Neural cell (in vitro differentiated cells): ENCODE results near the gene STAM2. TPM values are rescaled to one million over a fixed set of nuclear protein-coding genes. Genes with fewer than 3 reads are reported as not detected.

ENCODE experiments used
- H2AFZ ChIP-seq: fragments of 200-600, 300-800 bp; sonication (generic), shearing (Covaris generic); 2 replicates; pipeline ENCODE4 v1.6.0; 2014; ENCODE audit warnings: low read depth, mild to moderate bottlenecking, antibody characterized with exemption, low read length, moderate library complexity
- H3F3A ChIP-seq: fragments of 200-600 bp; shearing (Covaris generic); 2 replicates; pipeline ENCODE4 v1.6.1; 2016; ENCODE audit warnings: mild to moderate bottlenecking, moderate library complexity, mixed read lengths, antibody characterized with exemption, low read length; ENCODE audit not compliant: insufficient read depth, poor library complexity, severe bottlenecking
- H3K27ac ChIP-seq: fragments of 200-600, 300-800 bp; sonication (generic), shearing (Covaris generic); 2 replicates; pipeline ENCODE4 v1.5.1; 2014; ENCODE audit warnings: mild to moderate bottlenecking, low read length, moderate library complexity
- H3K27me3 ChIP-seq: fragments of 300-800, 200-600 bp; sonication (generic), shearing (Covaris generic); 2 replicates; pipeline ENCODE4 v1.6.0; 2014; ENCODE audit warnings: mild to moderate bottlenecking, low read depth, low read length, moderate library complexity; ENCODE audit not compliant: insufficient read depth
- H3K36me3 ChIP-seq: fragments of 300-800, 200-600 bp; sonication (generic), shearing (Covaris generic); 2 replicates; pipeline ENCODE4 v1.5.1; 2014; ENCODE audit warnings: mild to moderate bottlenecking, antibody characterized with exemption, low read length, moderate library complexity; ENCODE audit not compliant: insufficient read depth
- H3K4me2 ChIP-seq: fragments of 300-800, 200-600 bp; sonication (generic), shearing (Covaris generic); 2 replicates; pipeline ENCODE4 v1.6.0; 2014; ENCODE audit warnings: mild to moderate bottlenecking, low read length
- H3K4me3 ChIP-seq: fragments of 300-800, 200-600 bp; sonication (generic), shearing (Covaris generic); 2 replicates; pipeline ENCODE4 v1.5.1; 2014; ENCODE audit warnings: mild to moderate bottlenecking, low read length, moderate library complexity
- H3K79me2 ChIP-seq: fragments of 200-600 bp; shearing (Covaris generic); replicated peaks from 2 replicates; pipeline ENCODE4 v1.6.0; 2014; ENCODE audit warnings: mild to moderate bottlenecking, low read length, moderate library complexity; ENCODE audit not compliant: insufficient read depth
- H3K9ac ChIP-seq: fragments of 300-800, 200-600 bp; sonication (generic), shearing (Covaris generic); 2 replicates; pipeline ENCODE4 v1.6.1; 2016; ENCODE audit warnings: mild to moderate bottlenecking, low read length, mixed read lengths
- H3K9me2 ChIP-seq: fragments of 200-600 bp; shearing (Covaris generic); 2 replicates; pipeline ENCODE4 v1.6.1; 2016; ENCODE audit warnings: mild to moderate bottlenecking, low read length, mixed read lengths; ENCODE audit not compliant: insufficient read depth
- H3K9me3 ChIP-seq: fragments of 200-600, 300-800 bp; sonication (generic), shearing (Covaris generic); 2 replicates; pipeline ENCODE4 v1.6.1; 2016; ENCODE audit warnings: mild to moderate bottlenecking, mixed run types, low read length, moderate library complexity, mixed read lengths
- H4K20me1 ChIP-seq: fragments of 200-600 bp; shearing (Covaris generic); 2 replicates; pipeline ENCODE4 v1.6.1; 2016; ENCODE audit warnings: mild to moderate bottlenecking, mixed run types; ENCODE audit not compliant: insufficient read depth
- CTCF ChIP-seq: fragments of 450-650 bp; IDR thresholded peaks from 2 replicates; pipeline ENCODE4 v1.5.1; 2014; ENCODE audit warnings: antibody characterized with exemption, mild to moderate bottlenecking, moderate library complexity; ENCODE audit not compliant: poor library complexity, severe bottlenecking
- EP300 ChIP-seq: fragments of 450-650 bp; conservative IDR thresholded peaks from 2 replicates; pipeline ENCODE4 v1.6.1; 2014; ENCODE audit warnings: antibody characterized with exemption, mild to moderate bottlenecking, moderate library complexity; ENCODE audit not compliant: poor library complexity, severe bottlenecking
- EZH2 ChIP-seq: fragments of 200-600, 300-800 bp; shearing (Covaris generic), sonication (generic); IDR thresholded peaks from 2 replicates; pipeline ENCODE4 v1.6.1; 2014; ENCODE audit warnings: antibody characterized with exemption, low read length, borderline replicate concordance, mild to moderate bottlenecking; ENCODE audit not compliant: insufficient read depth, poor library complexity, severe bottlenecking
- MXI1 ChIP-seq: fragments of 450-650 bp; conservative IDR thresholded peaks from 2 replicates; pipeline ENCODE4 v1.6.1; 2014; ENCODE audit warnings: antibody characterized with exemption, mild to moderate bottlenecking; ENCODE audit not compliant: poor library complexity, severe bottlenecking
- POLR2AphosphoS5 ChIP-seq: IDR thresholded peaks from 2 replicates; pipeline ENCODE4 v1.6.1; 2012
- RAD21 ChIP-seq: fragments of 450-650 bp; conservative IDR thresholded peaks from 2 replicates; pipeline ENCODE4 v1.6.1; 2014; ENCODE audit warnings: antibody characterized with exemption, mild to moderate bottlenecking, moderate library complexity
- SMC3 ChIP-seq: fragments of 450-650 bp; conservative IDR thresholded peaks from 2 replicates; pipeline ENCODE4 v1.6.1; 2014; ENCODE audit warnings: antibody characterized with exemption, mild to moderate bottlenecking, moderate library complexity; ENCODE audit not compliant: poor library complexity
- TAF1 ChIP-seq: IDR thresholded peaks from 2 replicates; pipeline ENCODE4 v1.6.1; 2012; ENCODE audit warnings: low read depth
- polyA plus RNA-seq: library from polyadenylated mRNA; depleted of rRNA; stranded (reverse); fragments of >200 nt; gene quantifications from 2 replicates; pipeline ENCODE4 v1.2.3, GENCODE V29; 2014
- TF ChIP-seq, protein P1 (sequence below): IDR thresholded peaks from 2 replicates; pipeline ENCODE4 v1.6.1; 2012; ENCODE audit warnings: borderline replicate concordance

The STAM2 gene
- polyA plus RNA-seq, 1 donor from 2014 or later = 47.5 TPM

GRCh38 chr2:152167065-152167464, 8.5 kb downstream of the STAM2 start:
- Histone ChIP-seq H4K20me1 (no peaks in the 10 kb centered on the region), H3K9me3 (no peaks in the 10 kb centered on the region), H3K27me3 (no peaks in the 10 kb centered on the region), H3K4me3 (no peak overlapping the region), H3K79me2 (peaks cover 51% of the 10 kb centered on the region), H3F3A (no peaks in the 10 kb centered on the region), H3K9me2 (no peaks in the 10 kb centered on the region), H3K4me2 (no peak overlapping the region), H3K9ac (no peak overlapping the region), H2AFZ (no peak overlapping the region), H3K36me3 (no peaks in the 10 kb centered on the region), H3K27ac (no peak overlapping the region)
- TF ChIP-seq EP300 = no peak
- no peak for TF ChIP-seq CTCF
- TF ChIP-seq TAF1 = no peak
- TF ChIP-seq EZH2 = no peak
- TF ChIP-seq, protein P1, sequence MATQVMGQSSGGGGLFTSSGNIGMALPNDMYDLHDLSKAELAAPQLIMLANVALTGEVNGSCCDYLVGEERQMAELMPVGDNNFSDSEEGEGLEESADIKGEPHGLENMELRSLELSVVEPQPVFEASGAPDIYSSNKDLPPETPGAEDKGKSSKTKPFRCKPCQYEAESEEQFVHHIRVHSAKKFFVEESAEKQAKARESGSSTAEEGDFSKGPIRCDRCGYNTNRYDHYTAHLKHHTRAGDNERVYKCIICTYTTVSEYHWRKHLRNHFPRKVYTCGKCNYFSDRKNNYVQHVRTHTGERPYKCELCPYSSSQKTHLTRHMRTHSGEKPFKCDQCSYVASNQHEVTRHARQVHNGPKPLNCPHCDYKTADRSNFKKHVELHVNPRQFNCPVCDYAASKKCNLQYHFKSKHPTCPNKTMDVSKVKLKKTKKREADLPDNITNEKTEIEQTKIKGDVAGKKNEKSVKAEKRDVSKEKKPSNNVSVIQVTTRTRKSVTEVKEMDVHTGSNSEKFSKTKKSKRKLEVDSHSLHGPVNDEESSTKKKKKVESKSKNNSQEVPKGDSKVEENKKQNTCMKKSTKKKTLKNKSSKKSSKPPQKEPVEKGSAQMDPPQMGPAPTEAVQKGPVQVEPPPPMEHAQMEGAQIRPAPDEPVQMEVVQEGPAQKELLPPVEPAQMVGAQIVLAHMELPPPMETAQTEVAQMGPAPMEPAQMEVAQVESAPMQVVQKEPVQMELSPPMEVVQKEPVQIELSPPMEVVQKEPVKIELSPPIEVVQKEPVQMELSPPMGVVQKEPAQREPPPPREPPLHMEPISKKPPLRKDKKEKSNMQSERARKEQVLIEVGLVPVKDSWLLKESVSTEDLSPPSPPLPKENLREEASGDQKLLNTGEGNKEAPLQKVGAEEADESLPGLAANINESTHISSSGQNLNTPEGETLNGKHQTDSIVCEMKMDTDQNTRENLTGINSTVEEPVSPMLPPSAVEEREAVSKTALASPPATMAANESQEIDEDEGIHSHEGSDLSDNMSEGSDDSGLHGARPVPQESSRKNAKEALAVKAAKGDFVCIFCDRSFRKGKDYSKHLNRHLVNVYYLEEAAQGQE = no peak
- TF ChIP-seq SMC3 = no peak
- TF ChIP-seq MXI1 = no peak
- no peak for TF ChIP-seq POLR2AphosphoS5
- no peak for TF ChIP-seq RAD21

- Histone ChIP-seq H3K79me2 (peaks cover 51% of the 10 kb centered on the region), H3K27me3 (no peaks in the 10 kb centered on the region), H3K9me2 (no peaks in the 10 kb centered on the region), H3K4me3 (no peak overlapping the region), H2AFZ (no peak overlapping the region), H3F3A (no peaks in the 10 kb centered on the region), H3K9me3 (no peaks in the 10 kb centered on the region), H4K20me1 (no peaks in the 10 kb centered on the region), H3K4me2 (no peak overlapping the region), H3K36me3 (no peaks in the 10 kb centered on the region), H3K27ac (no peak overlapping the region), H3K9ac (no peak overlapping the region)
- no peak for TF ChIP-seq POLR2AphosphoS5
- TF ChIP-seq, protein P1 = no peak
- no peak for TF ChIP-seq EZH2
- no peak for TF ChIP-seq TAF1
- no peak for TF ChIP-seq SMC3
- no peak for TF ChIP-seq MXI1
- no peak for TF ChIP-seq CTCF
- no peak for TF ChIP-seq EP300
- no peak for TF ChIP-seq RAD21
Measured at GRCh38 chr2:152166633-152167032, 8.9 kb downstream of the STAM2 start.
